ENCODE results near the gene PHYHD1.

Gene PHYHD1

GRCh38 chr9:128893354-128893753 lies 27.4 kb upstream of the PHYHD1 start:
- DNase-seq (ENCODE audit: low read depth in 1 of 2, low spot score in 1 of 2): no peak
- no peak for TF ChIP-seq GABPA (IDR thresholded peaks at IDR 0.05; ENCODE audit: low read depth)
- TF ChIP-seq CTCF (IDR thresholded peaks at IDR 0.05; ENCODE audit: insufficient read depth, low read length): no peak
- no peak for TF ChIP-seq SPI1 (IDR thresholded peaks at IDR 0.05; ENCODE audit: borderline replicate concordance, low read depth)
- no peak for TF ChIP-seq POLR2AphosphoS5 (IDR thresholded peaks at IDR 0.05; ENCODE audit: low read depth)
- TF ChIP-seq REST (IDR thresholded peaks at IDR 0.05; ENCODE audit: insufficient replicate concordance, low read depth): no peak
- Histone ChIP-seq H3K27ac (replicated peaks) (no peak overlapping the region), H3K27me3 (ENCODE audit: insufficient read depth, poor library complexity, severe bottlenecking) (no peaks in the 10 kb centered on the region), H3K4me3 (replicated peaks; ENCODE audit: insufficient read depth, low read length) (no peak overlapping the region)

- no peaks in the 10 kb centered on the region for H3K27me3 ChIP-seq (ENCODE audit: insufficient read depth, poor library complexity, severe bottlenecking)
- DNase-seq (ENCODE audit: low read depth in 1 of 2, low spot score in 1 of 2): no peak
- H3K27ac ChIP-seq (replicated peaks): no peak overlapping the region
- TF ChIP-seq REST (IDR thresholded peaks at IDR 0.05; ENCODE audit: insufficient replicate concordance, low read depth) (no peak), GABPA (IDR thresholded peaks at IDR 0.05; ENCODE audit: low read depth) (no peak), POLR2AphosphoS5 (IDR thresholded peaks at IDR 0.05; ENCODE audit: low read depth) (no peak), SPI1 (IDR thresholded peaks at IDR 0.05; ENCODE audit: borderline replicate concordance, low read depth) (no peak), CTCF (IDR thresholded peaks at IDR 0.05; ENCODE audit: insufficient read depth, low read length) (no peak)
- H3K4me3 ChIP-seq (replicated peaks; ENCODE audit: insufficient read depth, low read length): no peak overlapping the region
Measured at GRCh38 chr9:128894764-128895163, 26.0 kb upstream of the PHYHD1 start.

GRCh38 chr9:128895556-128895955 lies 25.2 kb upstream of the PHYHD1 start:
- Histone ChIP-seq H3K4me3 (replicated peaks; ENCODE audit: insufficient read depth, low read length) (no peak overlapping the region), H3K27me3 (ENCODE audit: insufficient read depth, poor library complexity, severe bottlenecking) (no peaks in the 10 kb centered on the region), H3K27ac (replicated peaks) (no peak overlapping the region)
- DNase-seq (ENCODE audit: low read depth in 1 of 2, low spot score in 1 of 2): no peak
- TF ChIP-seq REST (IDR thresholded peaks at IDR 0.05; ENCODE audit: insufficient replicate concordance, low read depth): no peak
- no peak for TF ChIP-seq GABPA (IDR thresholded peaks at IDR 0.05; ENCODE audit: low read depth)
- no peak for TF ChIP-seq SPI1 (IDR thresholded peaks at IDR 0.05; ENCODE audit: borderline replicate concordance, low read depth)
